KOPT-K1 (cell line): ENCODE measurements around the gene MUC13.

Experiments used
- H3K27ac ChIP-seq: fragments of 200-600 bp; sonication (generic); 2 replicates; pipeline ENCODE4 v1.5.1; 2016; ENCODE audit warnings: antibody characterized with exemption, mild to moderate bottlenecking, low read depth, low read length; ENCODE audit not compliant: poor library complexity, severe bottlenecking
- H3K36me3 ChIP-seq: fragments of 200-600 bp; sonication (generic); 2 replicates; pipeline ENCODE4 v1.5.1; 2017; ENCODE audit warnings: antibody characterized with exemption, mild to moderate bottlenecking, low read length, moderate library complexity; ENCODE audit not compliant: insufficient read depth
- H3K9me3 ChIP-seq: fragments of 200-600 bp; sonication (generic); 2 replicates; pipeline ENCODE4 v1.5.1; 2017; ENCODE audit warnings: antibody characterized with exemption, low read length, mild to moderate bottlenecking; ENCODE audit not compliant: insufficient read depth, poor library complexity, severe bottlenecking

Gene MUC13

DNA sequence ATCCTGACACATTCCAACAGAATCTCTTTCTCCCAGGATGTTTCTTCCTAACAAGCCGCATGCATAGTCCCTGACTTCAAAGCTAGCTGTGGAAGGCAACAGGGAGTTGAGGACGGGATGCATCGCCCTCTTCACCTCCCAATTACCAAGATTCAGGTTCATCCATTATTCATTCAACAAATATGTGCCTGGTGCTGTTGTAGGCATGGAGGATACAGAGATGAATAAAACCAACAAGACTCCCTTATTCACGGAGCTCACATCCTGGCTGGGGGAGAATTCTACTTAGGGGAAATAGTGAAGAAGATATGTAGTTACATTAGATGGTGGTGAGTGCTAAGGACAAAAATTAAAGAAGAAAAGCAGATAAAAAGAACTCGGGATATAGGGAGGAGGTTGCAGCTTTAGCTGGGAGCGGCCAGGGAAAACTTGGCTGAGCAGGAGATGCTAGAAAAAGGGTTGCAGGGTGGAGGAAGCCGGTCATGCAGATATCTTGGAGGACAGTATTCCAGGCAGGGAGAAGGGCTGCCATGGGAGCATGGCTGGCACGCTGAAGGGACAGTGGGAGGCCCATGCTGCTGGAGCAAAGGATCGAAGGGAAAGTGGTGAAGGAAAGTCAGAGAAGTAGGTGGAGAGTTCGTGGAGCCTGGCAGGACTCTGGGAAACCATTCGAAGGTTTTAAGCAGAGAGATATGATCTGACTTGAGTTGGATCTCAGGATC, 52.4 kb downstream of the MUC13 start:
- Histone ChIP-seq H3K27ac (no peak overlapping the region), H3K9me3 (no peaks in the 10 kb centered on the region)

GRCh38 chr3:124879337-124879680, 55.2 kb downstream of the MUC13 start:
- no peaks in the 10 kb centered on the region for H3K36me3 ChIP-seq
- H3K27ac ChIP-seq: no peak overlapping the region

More for the DNA sequence above, 52.4 kb downstream of the MUC13 start:
- no peaks in the 10 kb centered on the region for H3K36me3 ChIP-seq

GRCh38 chr3:124878561-124879336, 55.8 kb downstream of the MUC13 start:
- Histone ChIP-seq H3K36me3 (no peaks in the 10 kb centered on the region), H3K9me3 (no peaks in the 10 kb centered on the region), H3K27ac (no peak overlapping the region)

More at GRCh38 chr3:124879337-124879680, 55.2 kb downstream of the MUC13 start:
- H3K9me3 ChIP-seq: no peaks in the 10 kb centered on the region

DNA sequence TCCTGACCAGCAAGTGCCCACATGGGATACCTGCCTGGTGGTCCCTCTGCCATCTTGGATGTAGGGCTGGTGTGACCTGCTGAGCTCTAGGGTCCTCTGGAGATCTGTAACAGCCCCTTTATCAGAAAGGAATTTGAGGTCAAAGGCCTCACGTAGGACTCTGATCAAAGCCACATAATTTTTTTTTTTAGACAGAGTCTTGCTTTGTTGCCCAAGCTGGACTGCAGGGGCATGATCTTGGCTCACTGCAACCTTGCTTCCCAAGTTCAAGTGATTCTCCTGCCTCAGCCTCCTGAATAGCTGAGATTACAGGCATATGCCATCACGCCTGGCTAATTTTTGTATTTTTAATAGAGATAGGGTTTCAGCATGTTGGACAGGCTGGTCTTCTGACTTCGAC, 56.9 kb downstream of the MUC13 start:
- Histone ChIP-seq H3K27ac (no peak overlapping the region), H3K9me3 (no peaks in the 10 kb centered on the region), H3K36me3 (no peaks in the 10 kb centered on the region)

GRCh38 chr3:124876401-124876878, 58.1 kb downstream of the MUC13 start:
- Histone ChIP-seq H3K27ac (no peak overlapping the region), H3K9me3 (no peaks in the 10 kb centered on the region), H3K36me3 (no peaks in the 10 kb centered on the region)

DNA sequence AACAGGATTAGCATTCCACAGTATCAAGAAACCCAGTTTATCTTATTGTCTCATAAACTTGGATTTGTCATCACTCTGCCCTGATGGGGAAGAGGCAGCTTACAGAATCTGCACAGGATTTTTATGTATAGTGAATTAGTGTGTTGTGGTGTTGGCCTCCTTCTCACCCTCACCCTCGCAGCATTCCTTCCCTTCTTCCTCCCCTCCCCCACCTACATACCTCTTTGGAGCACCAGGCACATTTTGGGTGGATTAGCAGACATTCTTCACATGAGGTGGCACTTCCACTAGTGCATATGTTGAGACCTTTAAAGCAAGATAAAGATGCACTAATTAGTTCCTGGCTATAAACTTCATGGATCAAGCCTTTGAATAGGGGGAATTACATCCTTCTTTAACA, 61.3 kb downstream of the MUC13 start:
- Histone ChIP-seq H3K27ac (no peak overlapping the region), H3K36me3 (no peaks in the 10 kb centered on the region), H3K9me3 (no peaks in the 10 kb centered on the region)

DNA sequence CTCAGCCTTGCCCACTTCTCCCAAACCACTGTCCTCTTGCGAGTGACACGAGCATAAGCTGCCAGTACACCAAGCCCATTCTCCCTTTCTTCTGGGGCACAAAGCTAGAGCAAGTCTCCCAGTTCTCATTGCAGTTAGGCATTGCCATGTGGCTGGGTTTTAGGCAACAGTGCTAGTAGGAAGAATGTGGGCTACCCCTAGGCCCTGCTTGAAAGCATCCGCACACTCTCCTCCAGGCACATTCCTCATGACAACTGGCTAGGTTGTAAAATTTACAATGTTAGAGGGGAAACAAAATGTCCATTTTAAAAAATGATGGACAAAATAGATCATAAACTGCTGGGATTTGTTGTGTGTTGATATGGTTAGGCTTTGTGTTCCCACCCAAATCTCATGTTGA, 67.0 kb downstream of the MUC13 start:
- H3K36me3 ChIP-seq: no peaks in the 10 kb centered on the region
- no peak overlapping the region for H3K27ac ChIP-seq
- no peaks in the 10 kb centered on the region for H3K9me3 ChIP-seq

DNA sequence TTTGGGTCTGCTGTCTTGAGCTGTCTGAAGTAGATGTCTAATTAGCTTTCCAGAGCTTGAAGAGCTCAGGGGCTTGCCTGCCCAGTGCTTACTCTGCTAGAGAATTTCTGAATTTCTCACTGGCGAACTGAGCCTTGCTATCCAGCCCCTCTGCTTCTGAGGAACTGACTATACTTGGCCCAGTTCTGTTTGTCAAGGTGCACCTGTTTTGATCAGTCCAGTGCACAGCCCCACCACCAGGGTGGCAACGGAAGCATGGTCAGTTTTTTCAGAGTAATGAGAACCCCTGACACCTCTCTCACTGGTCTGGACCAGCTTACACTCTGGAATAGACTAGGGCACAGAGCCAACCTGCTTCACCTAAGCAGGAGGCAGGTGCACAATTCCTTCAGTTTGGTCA, 72.5 kb downstream of the MUC13 start:
- Histone ChIP-seq H3K36me3 (no peaks in the 10 kb centered on the region), H3K9me3 (no peaks in the 10 kb centered on the region), H3K27ac (no peak overlapping the region)

- no peaks in the 10 kb centered on the region for H3K9me3 ChIP-seq
- no peak overlapping the region for H3K27ac ChIP-seq
- H3K36me3 ChIP-seq: no peaks in the 10 kb centered on the region
Measured at GRCh38 chr3:124861041-124861440, 73.5 kb downstream of the MUC13 start.

GRCh38 chr3:124860599-124860998, 74.0 kb downstream of the MUC13 start:
- no peaks in the 10 kb centered on the region for H3K36me3 ChIP-seq
- H3K27ac ChIP-seq: no peak overlapping the region
- no peaks in the 10 kb centered on the region for H3K9me3 ChIP-seq

- H3K27ac ChIP-seq: no peak overlapping the region
- H3K36me3 ChIP-seq: no peaks in the 10 kb centered on the region
- no peaks in the 10 kb centered on the region for H3K9me3 ChIP-seq
Measured at GRCh38 chr3:124859025-124859424, 75.5 kb downstream of the MUC13 start.

GRCh38 chr3:124858275-124858674, 76.3 kb downstream of the MUC13 start:
- Histone ChIP-seq H3K9me3 (no peaks in the 10 kb centered on the region), H3K36me3 (no peaks in the 10 kb centered on the region), H3K27ac (no peak overlapping the region)

DNA sequence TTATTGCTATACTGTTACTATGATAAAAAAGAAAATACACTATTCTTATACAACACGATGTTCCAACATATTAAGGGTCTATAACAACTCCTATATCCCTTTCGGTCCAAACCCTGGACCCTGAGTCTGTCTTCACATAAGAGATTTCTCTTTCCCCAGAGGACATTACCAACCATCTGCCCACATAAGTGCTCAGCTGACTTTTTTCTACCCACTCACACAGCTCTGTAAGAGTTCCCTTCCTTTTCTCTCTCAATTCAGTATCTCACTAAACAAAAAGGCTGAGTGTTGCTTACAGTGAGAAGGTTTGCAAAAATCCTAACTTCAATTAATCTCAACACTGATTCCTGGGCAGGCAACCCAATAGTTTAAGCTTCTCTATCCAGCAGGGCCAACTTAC, 77.9 kb downstream of the MUC13 start:
- no peaks in the 10 kb centered on the region for H3K9me3 ChIP-seq
- no peaks in the 10 kb centered on the region for H3K36me3 ChIP-seq
- no peak overlapping the region for H3K27ac ChIP-seq
